Aorta (tissue), 5 donors: Measurements from ENCODE around the gene GALNT9. TPM values are rescaled to one million over a fixed set of nuclear protein-coding genes. Genes with fewer than 3 reads are reported as not detected.
"Not testable (repeated sequence)": the region's sequence is repeated elsewhere in the genome, so short reads cannot be mapped to it uniquely, and the experiment has no call there.

Source experiments
- ATAC-seq: fragments of 200-7000 bp; cut with Tn5 transposase; one replicate; pipeline ENCODE4 v1.9.1; 2022; ENCODE audit warnings: moderate library complexity; ENCODE audit not compliant: low FRiP score
- DNase-seq, 2 donors: peaks; one replicate each; pipeline ENCODE4 v3.0.0-alpha.2; 2020
- H3K27ac ChIP-seq, 2 donors: one replicate each; pipeline ENCODE4 v1.5.1; 2013; ENCODE audit warnings: low read length in 2 of 2, mild to moderate bottlenecking in 2 of 2, moderate library complexity in 2 of 2, control low read depth in 1 of 2, inconsistent platforms in 1 of 2, low read depth in 1 of 2
- H3K27me3 ChIP-seq, 2 donors: one replicate each; pipeline ENCODE4 v1.6.1; 2013; ENCODE audit warnings: control low read depth in 1 of 2, low read length in 1 of 2, mild to moderate bottlenecking in 1 of 2, moderate library complexity in 1 of 2; ENCODE audit not compliant: insufficient read depth in 2 of 2, control insufficient read depth in 1 of 2
- H3K36me3 ChIP-seq, 2 donors: one replicate each; pipeline ENCODE4 v1.6.1; 2013; ENCODE audit warnings: control low read depth in 1 of 2, low read length in 1 of 2, mild to moderate bottlenecking in 1 of 2; ENCODE audit not compliant: insufficient read depth in 2 of 2, control insufficient read depth in 1 of 2
- H3K4me1 ChIP-seq, 2 donors: one replicate each; pipeline ENCODE4 v1.6.1; 2013; ENCODE audit warnings: low read length in 2 of 2, control low read depth in 1 of 2, mild to moderate bottlenecking in 1 of 2, moderate library complexity in 1 of 2; ENCODE audit not compliant: insufficient read depth in 2 of 2, control insufficient read depth in 1 of 2
- H3K4me3 ChIP-seq, 2 donors: one replicate each; pipeline ENCODE4 v1.5.1; 2013; ENCODE audit warnings: low read length in 2 of 2, control low read depth in 1 of 2, mild to moderate bottlenecking in 1 of 2
- H3K9me3 ChIP-seq: one replicate; pipeline ENCODE4 v1.6.1; 2013; ENCODE audit warnings: mild to moderate bottlenecking, low read length; ENCODE audit not compliant: control insufficient read depth
- WGBS, 2 donors: extraction: QIAGEN DNeasy Blood & Tissue Kit; methylation state at CpG; one replicate each; pipeline ENCODE4 v1.1.7; 2013; 5-methylcytosine and 5-hydroxymethylcytosine counted together
- intact Hi-C, 2 donors: fragments of 100-400 bp; cut with DNase I; formaldehyde crosslinking; loops; one replicate each; pipeline versions ENCODE4 v1.14.2 to v1.15.0; 2022
- polyA plus RNA-seq, 2 donors: library from polyadenylated mRNA; stranded (reverse); fragments of 200-250 nt; gene quantifications; one replicate each; pipeline ENCODE4 v1.2.3, GENCODE V29; 2013
- total RNA-seq, 2 donors: library from RNA; stranded (reverse); fragmentation: NEBNext Ultra II Directional; extraction: Animal tissue kit (Norgen Biotek cat#: 25700); gene quantifications; one replicate each; pipeline ENCODE4 v1.2.1, GENCODE V29; 2021
- donor health status: healthy with polysubstance abuse.
- donor health status: Bipolar disorder and iron deficiency.
- donor health status: DM: no; HTN: no; CAD: no.
- donor health status: DM: no; HTN: no; CAD: no.
- donor health status: DM: yes; HTN: yes; CAD: no.

GALNT9 gene
- total and polyA plus RNA-seq, 4 donors = 0.62 to 0.84 TPM; not detected in 2

DNA sequence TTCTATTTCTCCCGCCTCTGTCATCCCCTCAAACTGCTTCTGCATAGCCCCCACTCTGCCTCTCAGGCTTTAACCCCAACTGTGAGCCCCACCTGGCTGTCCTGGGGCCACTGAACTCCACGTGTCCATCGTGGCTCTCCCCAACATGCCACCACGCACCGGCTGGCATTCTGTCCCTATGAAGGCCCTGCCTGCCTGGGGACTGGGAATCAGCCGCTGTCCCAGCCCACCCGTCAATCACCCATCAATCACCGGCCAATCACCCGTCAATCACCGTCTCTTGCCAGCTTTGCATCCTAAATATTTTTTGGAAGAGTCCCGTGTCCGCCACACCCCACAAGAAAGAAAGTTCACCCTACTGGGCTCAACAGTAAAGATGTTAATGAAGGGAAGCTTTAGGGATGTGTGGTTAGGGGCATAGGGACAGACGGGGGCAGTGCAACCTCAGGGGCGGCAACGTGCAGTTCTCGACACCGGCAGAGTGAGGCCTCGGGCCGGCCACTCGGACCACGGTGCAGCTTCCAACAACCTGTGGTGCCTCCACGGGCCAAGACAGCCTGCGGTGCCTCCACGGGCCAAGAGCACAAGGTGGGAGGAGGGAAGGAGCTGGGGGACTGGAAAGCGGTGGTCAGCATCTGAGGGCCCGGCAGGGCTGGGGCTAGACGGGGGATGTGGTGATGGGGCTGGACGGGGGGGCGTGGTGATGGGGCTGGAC lies 85.6 kb downstream of the GALNT9 start:
- no peak for ATAC-seq
- Histone ChIP-seq H3K4me1 (no peaks in the 10 kb centered on the region), H3K36me3 (no peaks in the 10 kb centered on the region), H3K27ac (no peak overlapping the region), H3K4me3 (no peak overlapping the region), H3K9me3 (no peaks in the 10 kb centered on the region), H3K27me3 (no peaks in the 10 kb centered on the region)
- WGBS, 2 donors = 43 to 61% methylated on average over 28 to 29 of the region's 29 CpGs
- intact Hi-C loops = no loop called here
- DNase-seq = peak; percentile 41 to 68

DNA sequence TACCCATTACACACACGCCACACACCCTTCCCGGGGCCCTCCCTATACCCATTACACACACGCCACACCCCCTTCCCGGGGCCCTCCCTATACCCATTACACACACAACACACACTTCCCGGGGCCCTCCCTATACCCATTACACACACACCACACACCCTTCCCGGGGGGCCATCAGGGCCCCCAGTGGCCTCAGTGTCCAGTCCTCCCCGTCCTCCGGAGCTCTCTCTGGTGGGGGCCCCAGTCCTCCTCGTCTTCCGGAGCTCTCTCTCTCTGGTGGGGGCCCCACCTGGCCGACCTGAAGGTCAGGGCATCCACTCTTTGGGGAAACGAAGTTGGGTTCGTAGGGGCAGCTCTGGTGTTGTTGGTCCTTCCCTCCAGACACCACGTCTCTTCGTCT lies 86.2 kb downstream of the GALNT9 start:
- H3K36me3 ChIP-seq, H3K27me3 ChIP-seq, ATAC-seq, H3K4me1 ChIP-seq, H3K9me3 ChIP-seq, H3K4me3 ChIP-seq, intact Hi-C loops, H3K27ac ChIP-seq: not testable (repeated sequence)
- DNase-seq = peak; percentile 21 to 39
- 47 to 57% methylated on average over 15 of the region's 15 CpGs for WGBS, 2 donors

DNA sequence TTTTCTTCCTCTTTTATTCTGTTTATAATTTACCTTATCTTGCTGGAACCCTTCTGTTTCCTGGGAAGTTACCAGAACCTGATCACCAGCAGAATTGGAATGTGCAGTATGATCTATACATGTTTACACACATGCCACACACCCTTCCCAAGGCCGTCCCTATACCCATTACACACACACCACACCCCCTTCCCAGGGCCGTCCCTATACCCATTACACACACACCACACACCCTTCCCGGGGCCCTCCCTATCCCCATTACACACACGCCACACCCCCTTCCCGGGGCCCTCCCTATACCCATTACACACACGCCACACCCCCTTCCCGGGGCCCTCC lies 88.8 kb downstream of the GALNT9 start:
- peak in 1 of 2 donors; percentile 4 for DNase-seq
- intact Hi-C loops = not testable (repeated sequence)

DNA sequence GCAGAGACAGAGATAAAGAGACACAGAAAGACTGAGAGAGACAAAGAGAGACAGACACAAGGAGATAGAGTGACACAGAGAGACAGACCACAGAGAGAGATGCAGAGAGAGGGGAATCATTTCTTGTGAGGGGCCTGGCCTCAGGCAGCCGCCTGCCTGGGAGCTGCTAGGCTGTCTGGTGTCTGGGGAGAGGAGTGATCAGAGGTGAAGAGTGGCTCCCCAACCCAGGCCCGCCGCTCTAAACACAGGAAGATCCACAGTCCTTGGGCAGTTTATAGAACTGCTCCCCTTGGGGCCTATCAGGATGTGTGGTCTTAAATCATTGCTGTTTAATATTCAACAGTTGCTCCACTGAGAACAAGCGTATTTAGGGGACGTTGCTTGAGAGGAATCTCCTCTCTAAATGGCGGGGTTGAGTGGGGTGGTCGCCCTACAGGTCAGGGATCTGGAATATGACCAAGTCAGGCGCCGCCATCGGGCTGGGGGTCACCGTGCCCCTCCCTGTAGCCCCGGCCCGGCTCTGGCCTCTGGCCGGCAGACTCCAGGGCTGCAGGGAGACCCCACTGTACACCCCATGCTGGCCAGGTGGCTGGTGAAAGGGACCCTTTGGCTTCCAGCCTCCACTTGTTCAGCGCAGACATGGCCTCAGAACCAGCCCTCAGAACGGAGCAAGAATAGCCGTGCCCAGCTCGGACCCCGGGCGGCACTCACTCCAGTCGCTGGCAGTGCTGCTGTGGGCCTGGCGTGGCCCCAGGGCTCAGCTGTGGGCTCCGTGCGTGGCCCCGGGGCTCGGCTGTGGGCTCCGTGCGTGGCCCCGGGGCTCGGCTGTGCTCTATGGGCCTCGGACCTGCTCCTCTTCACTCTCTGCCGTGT lies 89.4 kb downstream of the GALNT9 start:
- Histone ChIP-seq H3K9me3 (no peaks in the 10 kb centered on the region), H3K4me1 (no peaks in the 10 kb centered on the region), H3K36me3 (no peaks in the 10 kb centered on the region), H3K4me3 (no peak overlapping the region), H3K27ac (no peak overlapping the region), H3K27me3 (no peaks in the 10 kb centered on the region)
- intact Hi-C loops = no loop called here
- ATAC-seq (no peak), DNase-seq (peak; percentile 40 to 57)
- WGBS, 2 donors = 67 to 80% methylated on average over 24 to 32 of the region's 32 CpGs

More for the DNA sequence above, 88.8 kb downstream of the GALNT9 start:
- not testable (repeated sequence) for H3K4me3 ChIP-seq, H3K27me3 ChIP-seq, H3K4me1 ChIP-seq, ATAC-seq, H3K27ac ChIP-seq, H3K36me3 ChIP-seq, H3K9me3 ChIP-seq
- WGBS, 2 donors = 66 to 73% methylated on average over 7 of the region's 7 CpGs

DNA sequence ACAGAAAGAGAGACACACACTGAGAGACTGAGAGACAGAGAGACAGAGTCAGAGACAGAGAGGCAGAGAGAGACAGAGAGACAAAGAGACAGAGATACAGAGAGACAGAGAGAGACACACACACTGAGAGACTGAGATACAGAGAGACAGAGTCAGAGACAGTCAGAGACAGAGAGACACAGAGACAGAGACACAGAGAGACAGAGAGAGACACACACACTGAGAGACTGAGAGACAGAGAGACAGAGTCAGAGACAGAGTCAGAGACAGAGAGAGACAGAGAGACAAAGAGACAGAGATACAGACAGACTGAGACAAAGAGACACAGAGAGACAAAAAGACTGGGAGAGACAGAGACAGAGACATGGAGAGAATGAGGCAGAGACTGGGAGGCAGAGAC lies 90.0 kb downstream of the GALNT9 start:
- no peak overlapping the region for H3K27ac ChIP-seq
- ATAC-seq = no peak
- intact Hi-C loops = no loop called here

DNA sequence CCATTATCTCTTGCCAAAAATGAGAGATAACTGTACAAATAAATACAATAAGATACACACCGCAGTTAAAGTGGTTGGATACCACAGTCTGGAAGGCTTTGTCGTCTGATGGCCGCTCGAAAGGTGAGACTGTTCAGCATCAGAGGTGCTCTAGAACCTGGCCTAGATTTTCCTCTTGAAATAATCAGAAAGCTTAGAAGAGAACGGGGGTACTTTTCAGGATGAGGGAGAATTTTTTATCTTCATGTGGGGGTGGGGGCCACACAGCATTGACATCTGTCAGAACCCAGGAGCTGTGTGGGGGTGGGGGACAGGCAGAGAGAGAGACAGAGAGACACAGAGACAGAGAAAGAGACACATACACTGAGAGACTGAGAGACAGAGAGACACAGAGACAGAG lies 90.5 kb downstream of the GALNT9 start:
- intact Hi-C loops = no loop called here
- 53 to 56% methylated on average over 5 of the region's 5 CpGs for WGBS, 2 donors

More for the DNA sequence above, 90.0 kb downstream of the GALNT9 start:
- Histone ChIP-seq H3K27me3 (no peaks in the 10 kb centered on the region), H3K4me1 (no peaks in the 10 kb centered on the region), H3K36me3 (no peaks in the 10 kb centered on the region), H3K4me3 (no peak overlapping the region), H3K9me3 (no peaks in the 10 kb centered on the region)
- no peak for DNase-seq

DNA sequence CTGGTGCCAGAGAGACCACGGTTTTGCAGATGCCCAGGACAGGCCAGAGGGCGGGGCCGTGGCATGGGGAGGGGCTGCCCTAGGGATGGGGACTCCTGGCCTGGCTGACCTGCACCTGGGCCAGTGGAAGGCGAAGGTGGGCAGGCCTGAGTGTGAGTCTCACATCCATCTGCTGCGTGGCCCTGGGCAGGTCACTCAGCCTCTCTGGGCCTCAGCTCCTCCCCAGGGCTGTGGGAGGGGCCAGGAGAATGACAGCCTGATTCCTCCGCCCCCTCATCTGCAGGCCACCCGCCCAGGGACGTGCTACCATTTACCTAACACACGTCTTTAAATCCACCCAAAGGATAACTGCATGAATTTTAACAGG lies 90.9 kb downstream of the GALNT9 start:
- DNase-seq (peak in 1 of 2 donors; percentile 41), ATAC-seq (no peak)
- WGBS, 2 donors = 69 to 73% methylated on average over 9 of the region's 9 CpGs
- intact Hi-C loops = no loop called here
- Histone ChIP-seq H3K9me3 (no peaks in the 10 kb centered on the region), H3K27me3 (no peaks in the 10 kb centered on the region), H3K36me3 (no peaks in the 10 kb centered on the region), H3K27ac (no peak overlapping the region), H3K4me1 (no peaks in the 10 kb centered on the region), H3K4me3 (no peak overlapping the region)

More for the DNA sequence above, 90.5 kb downstream of the GALNT9 start:
- Histone ChIP-seq H3K27ac (no peak overlapping the region), H3K36me3 (no peaks in the 10 kb centered on the region), H3K9me3 (no peaks in the 10 kb centered on the region), H3K27me3 (no peaks in the 10 kb centered on the region), H3K4me1 (no peaks in the 10 kb centered on the region), H3K4me3 (no peak overlapping the region)
- ATAC-seq (no peak), DNase-seq (peak in 1 of 2 donors; percentile 6)

DNA sequence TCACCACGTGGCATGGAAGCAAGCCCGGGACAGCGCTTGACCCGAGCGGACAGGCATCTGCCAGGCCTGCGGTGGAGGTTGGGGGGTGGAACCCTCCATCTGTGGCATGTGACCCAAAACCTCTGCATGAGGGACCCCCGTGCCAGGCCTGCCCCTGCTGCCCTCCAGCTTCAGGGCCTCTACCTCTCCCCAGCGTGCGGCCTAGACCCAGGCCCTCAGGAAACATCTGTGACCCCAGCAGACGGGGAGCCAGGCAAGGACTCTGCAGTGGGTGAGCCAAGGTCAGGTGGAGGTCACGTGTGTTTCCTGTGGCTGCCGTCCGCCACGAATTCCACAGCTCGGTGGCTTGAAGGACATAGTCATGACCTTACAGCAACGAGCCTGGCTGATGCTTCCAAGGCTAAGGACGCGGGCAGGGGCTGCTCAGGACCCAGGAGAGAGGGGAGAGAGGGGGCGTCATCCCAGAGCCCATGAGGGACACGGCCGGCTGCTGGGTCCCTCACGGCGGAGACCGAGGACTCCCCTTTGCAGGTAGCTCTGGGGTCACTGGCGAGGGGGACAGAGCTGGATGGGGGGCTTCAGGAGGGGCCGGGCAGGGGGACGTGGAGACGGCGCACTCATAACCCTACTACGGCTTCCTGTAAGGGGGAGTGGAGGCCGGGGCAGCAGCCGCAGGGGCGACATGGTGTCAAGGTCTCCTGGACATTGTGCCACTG lies 91.5 kb downstream of the GALNT9 start:
- H3K9me3 ChIP-seq = no peaks in the 10 kb centered on the region
- intact Hi-C loops = no loop called here
- no peaks in the 10 kb centered on the region for H3K4me1 ChIP-seq
- H3K4me3 ChIP-seq = no peak overlapping the region
- no peak overlapping the region for H3K27ac ChIP-seq
- ATAC-seq (no peak), DNase-seq (peak; percentile 27 to 60)
- H3K27me3 ChIP-seq = no peaks in the 10 kb centered on the region
- H3K36me3 ChIP-seq = no peaks in the 10 kb centered on the region
- WGBS, 2 donors = 69 to 75% methylated on average over 31 to 33 of the region's 33 CpGs
